ENCODE measurements around the gene DDA1.

Gene DDA1

GRCh38 chr19:17286263-17286662 is 23.1 kb upstream of the DDA1 start:
- TF ChIP-seq SPI1 (IDR thresholded peaks at IDR 0.05; ENCODE audit: borderline replicate concordance, low read depth), result no peak
- Histone ChIP-seq H3K4me3 (replicated peaks; ENCODE audit: insufficient read depth, low read length) (no peak overlapping the region), H3K27ac (replicated peaks) (no peak overlapping the region), H3K27me3 (ENCODE audit: insufficient read depth, poor library complexity, severe bottlenecking) (no peaks in the 10 kb centered on the region)
- no peak for DNase-seq (ENCODE audit: low read depth in 1 of 2, low spot score in 1 of 2)

GRCh38 chr19:17286752-17287151 is 22.6 kb upstream of the DDA1 start:
- no peaks in the 10 kb centered on the region for H3K27me3 ChIP-seq (ENCODE audit: insufficient read depth, poor library complexity, severe bottlenecking)
- no peak overlapping the region for H3K4me3 ChIP-seq (replicated peaks; ENCODE audit: insufficient read depth, low read length)
- no peak overlapping the region for H3K27ac ChIP-seq (replicated peaks)
- TF ChIP-seq REST (IDR thresholded peaks at IDR 0.05; ENCODE audit: insufficient replicate concordance, low read depth) (no peak), POLR2AphosphoS5 (IDR thresholded peaks at IDR 0.05; ENCODE audit: low read depth) (0 out of 2 replicates have a peak, but pooled peaks have one; percentile 11)
- no peak for DNase-seq (ENCODE audit: low read depth in 1 of 2, low spot score in 1 of 2)

GRCh38 chr19:17289489-17289888 is 19.9 kb upstream of the DDA1 start:
- H3K4me3 ChIP-seq (replicated peaks; ENCODE audit: insufficient read depth, low read length), result no peak overlapping the region
- peak in 1 of 2 experiments; percentile 64 for DNase-seq (ENCODE audit: low read depth in 1 of 2, low spot score in 1 of 2)
- no peaks in the 10 kb centered on the region for H3K27me3 ChIP-seq (ENCODE audit: insufficient read depth, poor library complexity, severe bottlenecking)
- no peak overlapping the region for H3K27ac ChIP-seq (replicated peaks)
- TF ChIP-seq SPI1 (IDR thresholded peaks at IDR 0.05; ENCODE audit: borderline replicate concordance, low read depth), result no peak
- TF ChIP-seq CTCF (IDR thresholded peaks at IDR 0.05; ENCODE audit: insufficient read depth, low read length), result no peak
- TF ChIP-seq REST (IDR thresholded peaks at IDR 0.05; ENCODE audit: insufficient replicate concordance, low read depth), result no peak
- TF ChIP-seq POLR2AphosphoS5 (IDR thresholded peaks at IDR 0.05; ENCODE audit: low read depth), result no peak
- no peak for TF ChIP-seq GABPA (IDR thresholded peaks at IDR 0.05; ENCODE audit: low read depth)

GRCh38 chr19:17292301-17293074 is 16.9 kb upstream of the DDA1 start:
- H3K27me3 ChIP-seq (ENCODE audit: insufficient read depth, poor library complexity, severe bottlenecking), result no peaks in the 10 kb centered on the region
- peak overlapping the region; percentile 62 for H3K27ac ChIP-seq (replicated peaks)
- peak; percentile 72 to 87 for DNase-seq (ENCODE audit: low read depth in 1 of 2, low spot score in 1 of 2)
- TF ChIP-seq SPI1 (IDR thresholded peaks at IDR 0.05; ENCODE audit: borderline replicate concordance, low read depth) (no peak), REST (IDR thresholded peaks at IDR 0.05; ENCODE audit: insufficient replicate concordance, low read depth) (no peak), CTCF (IDR thresholded peaks at IDR 0.05; ENCODE audit: insufficient read depth, low read length) (peak; percentile 79), GABPA (IDR thresholded peaks at IDR 0.05; ENCODE audit: low read depth) (no peak), POLR2AphosphoS5 (IDR thresholded peaks at IDR 0.05; ENCODE audit: low read depth) (peak; percentile 48; the same call in 1 of the 2 replicates)
- H3K4me3 ChIP-seq (replicated peaks; ENCODE audit: insufficient read depth, low read length), result peak overlapping the region; percentile 87

Data from HL-60 (cell line).